Activated CD8-positive, alpha-beta memory T cell treated with anti-CD3 and anti-CD28 coated beads for 24 hours (primary cell): Measurements from ENCODE around the gene MRTFA.
A peak's percentile ranks its signal among the peaks of the same experiment; 100 is the strongest.

Experiments used
- DNase-seq: peaks from one replicate; pipeline ENCODE4 v3.0.0-alpha.2; 2020

Gene MRTFA

GRCh38 chr22:40421082-40421350, 215.5 kb downstream of the MRTFA start:
- DNase-seq: no peak

- DNase-seq: no peak
Measured at GRCh38 chr22:40420341-40421081, 216.0 kb downstream of the MRTFA start.

- DNase-seq: no peak
Measured at GRCh38 chr22:40419718-40420117, 216.8 kb downstream of the MRTFA start.

GRCh38 chr22:40418366-40419201, 217.9 kb downstream of the MRTFA start:
- DNase-seq: peak; percentile 64

GRCh38 chr22:40417881-40418280, 218.6 kb downstream of the MRTFA start:
- no peak for DNase-seq

- DNase-seq: no peak
Measured at GRCh38 chr22:40417041-40417440, 219.5 kb downstream of the MRTFA start.

GRCh38 chr22:40416636-40417035, 219.9 kb downstream of the MRTFA start:
- no peak for DNase-seq

GRCh38 chr22:40416267-40416570, 220.3 kb downstream of the MRTFA start:
- no peak for DNase-seq

GRCh38 chr22:40415531-40416266, 220.8 kb downstream of the MRTFA start:
- no peak for DNase-seq

GRCh38 chr22:40414838-40415505, 221.5 kb downstream of the MRTFA start:
- DNase-seq: no peak

- no peak for DNase-seq
Measured at GRCh38 chr22:40414311-40414710, 222.2 kb downstream of the MRTFA start.

GRCh38 chr22:40413873-40414272, 222.6 kb downstream of the MRTFA start:
- DNase-seq: no peak

GRCh38 chr22:40412441-40412840, 224.1 kb downstream of the MRTFA start:
- no peak for DNase-seq

GRCh38 chr22:40411506-40411861, 225.0 kb downstream of the MRTFA start:
- DNase-seq: no peak

- DNase-seq: no peak
Measured at GRCh38 chr22:40410731-40411505, 225.6 kb downstream of the MRTFA start.

- no peak for DNase-seq
Measured at GRCh38 chr22:40410272-40410671, 226.2 kb downstream of the MRTFA start.

GRCh38 chr22:40409613-40410113, 226.9 kb downstream of the MRTFA start:
- DNase-seq: no peak

GRCh38 chr22:40408718-40409612, 227.6 kb downstream of the MRTFA start:
- no peak for DNase-seq

- no peak for DNase-seq
Measured at GRCh38 chr22:40407831-40408717, 228.4 kb downstream of the MRTFA start.

GRCh38 chr22:40407021-40407761, 229.3 kb downstream of the MRTFA start:
- no peak for DNase-seq
